Lung (tissue), 12 donors: Measurements from ENCODE around the gene BEST1. TPM values are rescaled to one million over a fixed set of nuclear protein-coding genes. Genes with fewer than 3 reads are reported as not detected.

Experiments
- ATAC-seq: fragments of 200-7000 bp; cut with Tn5 transposase; one replicate; pipeline ENCODE4 v1.9.1; 2020; ENCODE audit warnings: moderate number of reproducible peaks; ENCODE audit not compliant: insufficient read depth, low FRiP score
- DNase-seq, 3 donors: peaks; one replicate each; pipeline ENCODE4 v3.0.0-alpha.2; 2013 to 2017
- H3K27ac ChIP-seq, 2 donors: one replicate each; pipeline ENCODE4 v1.5.1; 2013; ENCODE audit warnings: mild to moderate bottlenecking in 2 of 2, moderate library complexity in 2 of 2, control low read depth in 1 of 2, inconsistent platforms in 1 of 2, low read depth in 1 of 2, low read length in 1 of 2
- H3K27me3 ChIP-seq, 3 donors: one replicate each; pipeline ENCODE4 v1.5.1; 2013; ENCODE audit warnings: low read length in 2 of 3; ENCODE audit not compliant: control insufficient read depth in 3 of 3, insufficient read depth in 3 of 3
- H3K36me3 ChIP-seq, 4 donors: one replicate each; pipeline ENCODE4 v1.5.1; 2013; ENCODE audit warnings: low read length in 4 of 4, mild to moderate bottlenecking in 1 of 4, moderate library complexity in 1 of 4; ENCODE audit not compliant: control insufficient read depth in 4 of 4, insufficient read depth in 4 of 4
- H3K4me1 ChIP-seq, 5 donors: one replicate each; pipeline ENCODE4 v1.5.1; 2013; ENCODE audit warnings: low read length in 5 of 5, mild to moderate bottlenecking in 2 of 5, moderate library complexity in 1 of 5; ENCODE audit not compliant: control insufficient read depth in 5 of 5, insufficient read depth in 5 of 5
- H3K4me3 ChIP-seq: one replicate; pipeline ENCODE4 v1.5.1; 2013; ENCODE audit warnings: mild to moderate bottlenecking, control low read depth, moderate library complexity
- H3K9ac ChIP-seq, 2 donors: one replicate each; pipeline ENCODE4 v1.5.1; 2013; ENCODE audit warnings: low read length in 2 of 2, control low read depth in 1 of 2; ENCODE audit not compliant: insufficient read depth in 1 of 2
- H3K9me3 ChIP-seq, 4 donors: one replicate each; pipeline ENCODE4 v1.5.1; 2013; ENCODE audit warnings: low read length in 3 of 4, mild to moderate bottlenecking in 1 of 4, moderate library complexity in 1 of 4; ENCODE audit not compliant: control insufficient read depth in 4 of 4, insufficient read depth in 3 of 4
- WGBS, 2 donors: extraction: QIAGEN DNeasy Blood & Tissue Kit; methylation state at CpG; one replicate each; pipeline ENCODE4 v1.1.7; 2013; 5-methylcytosine and 5-hydroxymethylcytosine counted together
- polyA plus RNA-seq, 2 donors: library from polyadenylated mRNA; stranded (reverse); fragments of 200-250 nt; gene quantifications; one replicate each; pipeline ENCODE4 v1.2.1, GENCODE V29; 2013
- total RNA-seq, 2 donors: library from RNA; depleted of rRNA in 1 of 2; stranded (reverse); fragments of >200 nt in 1 of 2; gene quantifications; one replicate each; pipeline ENCODE4 v1.2.1, GENCODE V29; 2014 to 2021
- TF ChIP-seq, protein P1 (sequence below): IDR thresholded peaks from 2 replicates; pipeline ENCODE4 v1.5.1; 2012; ENCODE audit warnings: mild to moderate bottlenecking; ENCODE audit errors: control extremely low read depth, extremely low read depth
- donor health status: control.
- donor health status: control.
- donor health status: Bipolar disorder and iron deficiency.
- donor health status: healthy.
- donor health status: DM: yes; HTN: yes; CAD: no.

BEST1 gene
- total and polyA plus RNA-seq, 4 donors, result 4.9 to 27.3 (median 11.3) TPM

- Histone ChIP-seq H3K36me3 (peaks cover 0 to 13% (median 11%) of the 10 kb centered on the region in 4 donors), H3K9ac (no peak overlapping the region), H3K27me3 (peaks cover 0 to 3% (median 0%) of the 10 kb centered on the region in 3 donors), H3K27ac (peak overlapping the region in 1 of 2 donors; percentile 2), H3K4me3 (no peak overlapping the region), H3K4me1 (peaks cover 0 to 7% (median 2%) of the 10 kb centered on the region in 5 donors), H3K9me3 (no peaks in the 10 kb centered on the region)
- no peak for DNase-seq
- TF ChIP-seq, protein P1, sequence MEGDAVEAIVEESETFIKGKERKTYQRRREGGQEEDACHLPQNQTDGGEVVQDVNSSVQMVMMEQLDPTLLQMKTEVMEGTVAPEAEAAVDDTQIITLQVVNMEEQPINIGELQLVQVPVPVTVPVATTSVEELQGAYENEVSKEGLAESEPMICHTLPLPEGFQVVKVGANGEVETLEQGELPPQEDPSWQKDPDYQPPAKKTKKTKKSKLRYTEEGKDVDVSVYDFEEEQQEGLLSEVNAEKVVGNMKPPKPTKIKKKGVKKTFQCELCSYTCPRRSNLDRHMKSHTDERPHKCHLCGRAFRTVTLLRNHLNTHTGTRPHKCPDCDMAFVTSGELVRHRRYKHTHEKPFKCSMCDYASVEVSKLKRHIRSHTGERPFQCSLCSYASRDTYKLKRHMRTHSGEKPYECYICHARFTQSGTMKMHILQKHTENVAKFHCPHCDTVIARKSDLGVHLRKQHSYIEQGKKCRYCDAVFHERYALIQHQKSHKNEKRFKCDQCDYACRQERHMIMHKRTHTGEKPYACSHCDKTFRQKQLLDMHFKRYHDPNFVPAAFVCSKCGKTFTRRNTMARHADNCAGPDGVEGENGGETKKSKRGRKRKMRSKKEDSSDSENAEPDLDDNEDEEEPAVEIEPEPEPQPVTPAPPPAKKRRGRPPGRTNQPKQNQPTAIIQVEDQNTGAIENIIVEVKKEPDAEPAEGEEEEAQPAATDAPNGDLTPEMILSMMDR, result no peak
- ATAC-seq, result no peak
- WGBS, 2 donors, result 93 to 96% methylated on average over 20 of the region's 20 CpGs
Measured at GRCh38 chr11:61956191-61957020, 6.3 kb downstream of the BEST1 start.

- Histone ChIP-seq H3K27ac (no peak overlapping the region), H3K9me3 (no peaks in the 10 kb centered on the region), H3K36me3 (peaks cover 0 to 20% (median 12%) of the 10 kb centered on the region in 4 donors), H3K4me1 (peaks cover 0 to 14% (median 2%) of the 10 kb centered on the region in 5 donors), H3K9ac (no peak overlapping the region), H3K27me3 (peaks cover 0 to 3% (median 0%) of the 10 kb centered on the region in 3 donors), H3K4me3 (no peak overlapping the region)
- DNase-seq, result no peak
- TF ChIP-seq, protein P1, result no peak
- no peak for ATAC-seq
- WGBS, 2 donors, result 84 to 91% methylated on average over 7 of the region's 7 CpGs
Measured at GRCh38 chr11:61957021-61957770, 7.0 kb downstream of the BEST1 start.

GRCh38 chr11:61958590-61958989, 8.4 kb downstream of the BEST1 start:
- no peak for DNase-seq
- Histone ChIP-seq H3K36me3 (peaks cover 0 to 30% (median 17%) of the 10 kb centered on the region in 4 donors), H3K27me3 (peaks cover 0 to 3% (median 0%) of the 10 kb centered on the region in 3 donors), H3K4me1 (peaks cover 0 to 19% (median 4%) of the 10 kb centered on the region in 5 donors), H3K4me3 (no peak overlapping the region), H3K9me3 (no peaks in the 10 kb centered on the region), H3K9ac (no peak overlapping the region), H3K27ac (no peak overlapping the region)
- WGBS, 2 donors, result 70 to 79% methylated on average over 3 of the region's 3 CpGs
- no peak for ATAC-seq
- TF ChIP-seq, protein P1, result no peak
